ENCODE data around the gene DMRTA2. TPM values are rescaled to one million over a fixed set of nuclear protein-coding genes. Genes with fewer than 3 reads are reported as not detected.

DMRTA2 gene
- total and polyA plus RNA-seq, 2 of the 4 experiments (the other 2 are of a cell fraction) = 0.02 TPM; not detected in 1

DNA sequence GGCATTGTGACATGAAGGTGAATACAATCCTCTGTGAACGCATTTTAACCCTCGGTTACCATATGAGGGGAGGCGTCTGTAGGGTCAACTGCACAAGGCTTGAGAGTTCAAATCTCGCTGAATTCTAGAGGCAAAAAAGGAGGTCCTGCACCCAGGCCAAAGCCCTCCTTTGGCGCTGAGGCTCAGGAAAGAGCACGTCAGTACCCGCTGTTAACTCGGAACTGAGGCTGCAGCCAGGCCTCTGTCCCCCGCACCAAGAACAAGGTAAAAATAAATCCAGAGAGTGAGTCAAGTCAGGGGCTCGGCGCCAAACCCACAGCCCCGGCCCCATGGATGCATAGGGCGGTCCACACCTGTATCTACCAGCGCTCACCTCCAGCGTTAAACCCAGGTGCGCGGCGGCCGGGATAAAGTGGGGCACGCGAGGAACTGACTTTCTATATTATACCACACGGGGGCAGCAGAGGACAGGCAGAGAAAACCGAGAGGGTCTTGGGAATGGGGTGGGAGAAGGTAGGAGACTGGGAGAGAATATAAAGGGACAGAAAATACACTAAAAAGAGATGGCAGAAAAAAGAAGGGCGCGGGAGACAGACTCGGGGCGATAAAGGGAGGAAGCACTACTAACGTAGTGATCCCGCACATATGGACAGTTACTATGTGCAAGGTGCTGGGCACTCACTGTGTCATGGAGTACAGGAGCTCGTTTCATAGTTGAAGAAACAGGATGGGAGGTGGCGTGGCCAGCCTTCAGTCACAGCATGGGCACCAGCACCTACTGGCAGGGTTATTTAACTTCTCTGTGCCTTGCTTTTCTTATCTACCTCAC lies 54.9 kb downstream of the DMRTA2 start:
- H2AFZ ChIP-seq (replicated peaks; ENCODE audit: low read length, poor library complexity) = peak overlapping the region; percentile 73
- H3K14ac ChIP-seq (replicated peaks; ENCODE audit: low read depth, low read length) = no peak overlapping the region
- WGBS, 2 experiments (ENCODE audit: extremely low coverage in 2 of 2, insufficient read length in 1 of 2) = 24% methylated on average over 8 of the region's 31 CpGs; no CpG with 5 or more reads in 1 of the 2 experiments
- in situ Hi-C loops (cut with MboI; ENCODE audit: low sequenced_read_pairs) = loop anchor here (5.0 to 25.0 kb wide), 2 partner anchors 239 to 819 kb away; no protein-coding TSS in a partner anchor
- no peak overlapping the region for H3K23ac ChIP-seq (ENCODE audit: low read depth, low read length)
- H3K79me1 ChIP-seq (ENCODE audit: low read depth in 1 of 2, low read length in 2 of 2) = no peaks in the 10 kb centered on the region
- CTCF ChIA-PET = interaction anchor here (1.2 kb wide), 1 partner anchor 236 kb away, joined by 4 read pairs; no protein-coding TSS in a partner anchor
- H2BK20ac ChIP-seq (ENCODE audit: low read depth, low read length) = no peak overlapping the region
- intact Hi-C loops (cut with micrococcal nuclease) = loop anchor here (1.0 to 5.0 kb wide), 5 partner anchors 237 to 819 kb away; no protein-coding TSS in a partner anchor
- peak overlapping the region; percentile 63 for H2AK9ac ChIP-seq (replicated peaks; ENCODE audit: low read depth, low read length, poor library complexity)
- no peak overlapping the region for H3K4me3 ChIP-seq (ENCODE audit: insufficient read depth, low read depth, low read length)
- no peak overlapping the region for H4K5ac ChIP-seq (ENCODE audit: low read depth, low read length)
- H3K9me1 ChIP-seq (ENCODE audit: insufficient read depth, low read length) = 0 out of 2 replicates have a peak, but pooled peaks cover 2% of the 10 kb centered on the region
- DNase-seq (peak; percentile 6), ATAC-seq (ENCODE audit: low read depth) (peak; percentile 88)
- H3K4ac ChIP-seq (ENCODE audit: low read depth, low read length) = no peak overlapping the region
- BruUV-seq (replicated peaks) = no TSS peak
- TF ChIP-seq, protein P1, sequence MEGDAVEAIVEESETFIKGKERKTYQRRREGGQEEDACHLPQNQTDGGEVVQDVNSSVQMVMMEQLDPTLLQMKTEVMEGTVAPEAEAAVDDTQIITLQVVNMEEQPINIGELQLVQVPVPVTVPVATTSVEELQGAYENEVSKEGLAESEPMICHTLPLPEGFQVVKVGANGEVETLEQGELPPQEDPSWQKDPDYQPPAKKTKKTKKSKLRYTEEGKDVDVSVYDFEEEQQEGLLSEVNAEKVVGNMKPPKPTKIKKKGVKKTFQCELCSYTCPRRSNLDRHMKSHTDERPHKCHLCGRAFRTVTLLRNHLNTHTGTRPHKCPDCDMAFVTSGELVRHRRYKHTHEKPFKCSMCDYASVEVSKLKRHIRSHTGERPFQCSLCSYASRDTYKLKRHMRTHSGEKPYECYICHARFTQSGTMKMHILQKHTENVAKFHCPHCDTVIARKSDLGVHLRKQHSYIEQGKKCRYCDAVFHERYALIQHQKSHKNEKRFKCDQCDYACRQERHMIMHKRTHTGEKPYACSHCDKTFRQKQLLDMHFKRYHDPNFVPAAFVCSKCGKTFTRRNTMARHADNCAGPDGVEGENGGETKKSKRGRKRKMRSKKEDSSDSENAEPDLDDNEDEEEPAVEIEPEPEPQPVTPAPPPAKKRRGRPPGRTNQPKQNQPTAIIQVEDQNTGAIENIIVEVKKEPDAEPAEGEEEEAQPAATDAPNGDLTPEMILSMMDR (conservative IDR thresholded peaks at IDR 0.05; ENCODE audit: low read depth, low read length) = peak; percentile 78
- TF ChIP-seq RAD21 (IDR thresholded peaks at IDR 0.05; ENCODE audit: low read length) = peak; percentile 88
- 0 out of 2 replicates have a peak, but pooled peaks have one; percentile 45 for TF ChIP-seq POLR2A (IDR thresholded peaks at IDR 0.05; ENCODE audit: low read depth, low read length)
- TF ChIP-seq NFE2L2 (IDR thresholded peaks at IDR 0.05; ENCODE audit: low read depth, low read length) = no peak
- no peak for TF ChIP-seq RFX5 (IDR thresholded peaks at IDR 0.05; ENCODE audit: low read depth, low read length)
- TF ChIP-seq SMC3 (IDR thresholded peaks at IDR 0.05; ENCODE audit: low read depth, low read length) = peak; percentile 74
- no peak for TF ChIP-seq RCOR1 (IDR thresholded peaks at IDR 0.05; ENCODE audit: insufficient replicate concordance, low read length)
- H3K27me3 ChIP-seq (ENCODE audit: control insufficient read depth, insufficient read depth, low read length) = peaks cover 7% of the 10 kb centered on the region
- H2BK120ac ChIP-seq (ENCODE audit: low read depth, low read length) = no peak overlapping the region
- H3K4me2 ChIP-seq (ENCODE audit: low read depth, low read length) = peak overlapping the region; percentile 74; the same call in 1 of the 2 replicates
- no peak overlapping the region for H4K8ac ChIP-seq (ENCODE audit: low read depth in 2 of 2, low read length in 2 of 2)
- POLR2A ChIA-PET (ENCODE audit: unreplicated experiment) = no interaction called here
- H3K56ac ChIP-seq (ENCODE audit: extremely low read depth, insufficient read depth, low read length) = no peak overlapping the region
- H3K27ac ChIP-seq (ENCODE audit: insufficient read depth, low read length) = no peak overlapping the region
- H4K20me1 ChIP-seq (ENCODE audit: insufficient read depth, low read length) = no peaks in the 10 kb centered on the region
- no peak overlapping the region for H2AK5ac ChIP-seq (ENCODE audit: low read depth, low read length)
- H2BK5ac ChIP-seq (ENCODE audit: low read depth, low read length, poor library complexity, severe bottlenecking) = no peak overlapping the region
- H3K36me3 ChIP-seq (ENCODE audit: control insufficient read depth, insufficient read depth, low read length) = no peaks in the 10 kb centered on the region
- no peak overlapping the region for H2BK15ac ChIP-seq (ENCODE audit: low read depth, low read length)
- H3K18ac ChIP-seq (ENCODE audit: low read depth, low read length) = no peak overlapping the region
- H3K9me3 ChIP-seq (ENCODE audit: control insufficient read depth, insufficient read depth, low read length) = no peaks in the 10 kb centered on the region
- no peaks in the 10 kb centered on the region for H3K4me1 ChIP-seq (ENCODE audit: control insufficient read depth, insufficient read depth, low read length)
- dilution Hi-C loops (cut with HindIII; ENCODE audit: low sequenced_read_pairs, unreplicated experiment) = no loop called here
- no peak overlapping the region for H3K9ac ChIP-seq (ENCODE audit: low read depth, low read length)
- no peak overlapping the region for H4K91ac ChIP-seq (ENCODE audit: insufficient read depth, low read depth, low read length)

Measured in IMR-90 (cell line).